GM23338 (cell line): ENCODE measurements around the gene SFMBT2. TPM values are rescaled to one million over a fixed set of nuclear protein-coding genes. Genes with fewer than 3 reads are reported as not detected.

Source experiments
- ATAC-seq: fragments of 200-7000 bp; cut with Tn5 transposase; 3 replicates; pipeline ENCODE4 v1.9.1; 2020
- DNase-seq: peaks from one replicate; pipeline ENCODE4 v3.0.0-alpha.2; 2015; ENCODE audit warnings: low spot score
- H2AFZ ChIP-seq: fragments of 200-600 bp; sonication (generic); 2 replicates; pipeline ENCODE4 v1.8.0; 2016; ENCODE audit warnings: antibody characterized with exemption, mild to moderate bottlenecking, moderate library complexity
- H3F3A ChIP-seq: fragments of 200-600 bp; sonication (generic); replicated peaks from 2 replicates; pipeline ENCODE4 v1.8.0; 2017; ENCODE audit warnings: antibody characterized with exemption, mixed run types, low read depth
- H3K27ac ChIP-seq: fragments of 200-600 bp; sonication (generic); 2 replicates; pipeline ENCODE4 v1.6.1; 2016; ENCODE audit warnings: low read depth
- H3K27me3 ChIP-seq: fragments of 200-600 bp; sonication (generic); 2 replicates; pipeline ENCODE4 v1.8.0; 2016; ENCODE audit warnings: mild to moderate bottlenecking, mixed run types, moderate library complexity; ENCODE audit not compliant: insufficient read depth
- H3K36me3 ChIP-seq: fragments of 200-600 bp; sonication (generic); 2 replicates; pipeline ENCODE4 v1.8.0; 2016; ENCODE audit warnings: mild to moderate bottlenecking; ENCODE audit not compliant: insufficient read depth
- H3K4me1 ChIP-seq: fragments of 200-600 bp; sonication (generic); 2 replicates; pipeline ENCODE4 v1.8.0; 2016; ENCODE audit warnings: mild to moderate bottlenecking, moderate library complexity; ENCODE audit not compliant: insufficient read depth
- H3K4me2 ChIP-seq: fragments of 200-600 bp; sonication (generic); 2 replicates; pipeline ENCODE4 v1.7.1; 2017; ENCODE audit warnings: mixed run types
- H3K4me3 ChIP-seq: fragments of 200-600 bp; sonication (generic); 2 replicates; pipeline ENCODE4 v1.6.1; 2016; ENCODE audit warnings: mixed run types
- H3K79me2 ChIP-seq: fragments of 200-600 bp; sonication (generic); replicated peaks from 2 replicates; pipeline ENCODE4 v1.8.0; 2017; ENCODE audit warnings: mild to moderate bottlenecking; ENCODE audit not compliant: insufficient read depth
- H3K9me2 ChIP-seq: fragments of 200-600 bp; sonication (generic); 2 replicates; pipeline ENCODE4 v1.8.0; 2017; ENCODE audit not compliant: insufficient read depth
- H4K20me1 ChIP-seq: fragments of 200-600 bp; sonication (generic); replicated peaks from 2 replicates; pipeline ENCODE4 v1.8.0; 2017; ENCODE audit warnings: mild to moderate bottlenecking; ENCODE audit not compliant: insufficient read depth
- H3K27ac Mint-ChIP-seq: 2 replicates; pipeline ENCODE4 v1.8.0; 2020; ENCODE audit warnings: inconsistent platforms, mild to moderate bottlenecking, moderate library complexity, mixed read lengths
- H3K27me3 Mint-ChIP-seq: 3 replicates; pipeline ENCODE4 v1.8.0; 2022; ENCODE audit warnings: low read depth, mild to moderate bottlenecking, moderate library complexity, mixed read lengths, inconsistent platforms; ENCODE audit not compliant: insufficient read depth, poor library complexity
- H3K36me3 Mint-ChIP-seq: 3 replicates; pipeline ENCODE4 v1.8.0; 2021; ENCODE audit warnings: low read depth, mild to moderate bottlenecking, inconsistent platforms, moderate library complexity, mixed read lengths
- H3K4me1 Mint-ChIP-seq: 3 replicates; pipeline ENCODE4 v1.8.0; 2020; ENCODE audit warnings: mild to moderate bottlenecking, inconsistent platforms, mixed read lengths
- H3K4me3 Mint-ChIP-seq: 3 replicates; pipeline ENCODE4 v1.8.0; 2021; ENCODE audit warnings: moderate library complexity, mild to moderate bottlenecking, inconsistent platforms, mixed read lengths
- H3K9me3 Mint-ChIP-seq: 3 replicates; pipeline ENCODE4 v1.8.0; 2020; ENCODE audit warnings: moderate library complexity, mild to moderate bottlenecking, inconsistent platforms, mixed read lengths
- CREB1 ChIP-seq: fragments of 250-450 bp; sonication (Bioruptor Pico); IDR thresholded peaks from 2 replicates; pipeline ENCODE4 v1.5.0; 2020; ENCODE audit warnings: low read depth, mild to moderate bottlenecking, moderate library complexity
- CTCF ChIP-seq, 2 experiments: fragments of 200-600 bp in 1 of 2; sonication (generic) in 1 of 2; conservative IDR thresholded peaks; 2 replicates each; pipeline versions ENCODE4 v1.5.1 to v1.6.1; 2016 to 2017; ENCODE audit warnings: antibody characterized with exemption in 2 of 2, low read depth in 2 of 2, mild to moderate bottlenecking in 2 of 2, moderate library complexity in 1 of 2
- ETS1 ChIP-seq: IDR thresholded peaks from 2 replicates; pipeline ENCODE4 v1.6.1; 2016; ENCODE audit warnings: antibody characterized with exemption
- EZH2 ChIP-seq: fragments of 200-600 bp; sonication (generic); IDR thresholded peaks from one replicate; pipeline ENCODE4 v1.8.0; 2017; ENCODE audit warnings: antibody characterized with exemption, mild to moderate bottlenecking, low read depth; ENCODE audit not compliant: unreplicated experiment
- EZH2phosphoT487 ChIP-seq: fragments of 200-600 bp; sonication (generic); IDR thresholded peaks from one replicate; pipeline ENCODE4 v1.8.1; 2018; ENCODE audit warnings: antibody characterized with exemption; ENCODE audit not compliant: unreplicated experiment
- JUNB ChIP-seq: IDR thresholded peaks from one replicate; pipeline ENCODE4 v1.6.1; 2016; ENCODE audit warnings: antibody characterized with exemption; ENCODE audit not compliant: unreplicated experiment
- NANOG ChIP-seq: IDR thresholded peaks from 2 replicates; pipeline ENCODE4 v1.6.1; 2016; ENCODE audit warnings: antibody characterized with exemption, borderline replicate concordance
- POLR2AphosphoS5 ChIP-seq: IDR thresholded peaks from 2 replicates; pipeline ENCODE4 v1.6.1; 2016; ENCODE audit warnings: antibody characterized with exemption, low read depth
- REST ChIP-seq: IDR thresholded peaks from one replicate; pipeline ENCODE4 v1.6.1; 2018; ENCODE audit warnings: antibody characterized with exemption; ENCODE audit not compliant: unreplicated experiment
- STAT1 ChIP-seq: IDR thresholded peaks from one replicate; pipeline ENCODE4 v1.6.1; 2016; ENCODE audit warnings: antibody characterized with exemption; ENCODE audit not compliant: unreplicated experiment
- ZNF114 ChIP-seq: fragments of 250-450 bp; sonication (Bioruptor Pico); IDR thresholded peaks from 2 replicates; pipeline ENCODE4 v1.5.0; 2020; ENCODE audit warnings: mild to moderate bottlenecking, moderate library complexity
- ZNF331 ChIP-seq: fragments of 250-450 bp; sonication (Bioruptor Pico); IDR thresholded peaks from 2 replicates; pipeline ENCODE4 v1.5.0; 2020; ENCODE audit warnings: low read depth, mild to moderate bottlenecking, moderate library complexity
- ZNF462 ChIP-seq: fragments of 250-450 bp; sonication (Bioruptor Pico); IDR thresholded peaks from 2 replicates; pipeline ENCODE4 v1.5.0; 2020; ENCODE audit warnings: mild to moderate bottlenecking, moderate library complexity
- polyA plus RNA-seq: library from polyadenylated mRNA; unstranded; fragments of >200 nt; fragmentation: Nextera tagmentation; extraction: Ambion mirVana; gene quantifications from 2 replicates; pipeline ENCODE4 v1.2.1, GENCODE V29; 2016
- total RNA-seq: library from RNA; depleted of rRNA; stranded (reverse); fragments of >200 nt; shearing (Covaris generic); gene quantifications from 2 replicates; pipeline ENCODE4 v1.2.3, GENCODE V29; 2014

SFMBT2 gene
- total and polyA plus RNA-seq, 2 experiments from 2014 or later = 2.7 to 6.7 TPM

- H3K4me3 ChIP-seq = no peak overlapping the region
- no peaks in the 10 kb centered on the region for H3K9me2 ChIP-seq
- Mint-ChIP-seq H3K27me3 (peaks cover 20% of the 10 kb centered on the region), H3K4me3 (no peak overlapping the region), H3K9me3 (no peaks in the 10 kb centered on the region), H3K36me3 (no peaks in the 10 kb centered on the region), H3K27ac (no peak overlapping the region), H3K4me1 (peaks cover 33% of the 10 kb centered on the region)
- no peaks in the 10 kb centered on the region for H3K79me2 ChIP-seq
- no peaks in the 10 kb centered on the region for H3K36me3 ChIP-seq
- DNase-seq = no peak
- no peak for TF ChIP-seq REST
- TF ChIP-seq JUNB = no peak
- no peak for TF ChIP-seq EZH2
- TF ChIP-seq ZNF114 (CRISPR knock-in tag) = no peak
- TF ChIP-seq ZNF462 (CRISPR knock-in tag) = no peak
- TF ChIP-seq ETS1 = no peak
- TF ChIP-seq ZNF331 = no peak
- TF ChIP-seq CREB1 (CRISPR knock-in tag) = no peak
- no peak for TF ChIP-seq NANOG
- no peak for TF ChIP-seq EZH2phosphoT487
- TF ChIP-seq CTCF (conservative IDR thresholded peaks at IDR 0.05; ENCODE audit: low read depth in 2 of 2) = no peak
- no peak for TF ChIP-seq STAT1
- TF ChIP-seq POLR2AphosphoS5 = no peak
- no peaks in the 10 kb centered on the region for H4K20me1 ChIP-seq
- H3K4me2 ChIP-seq = no peak overlapping the region
- H3K4me1 ChIP-seq = peaks cover 26% of the 10 kb centered on the region
- ATAC-seq = no peak
- H3K27me3 ChIP-seq = peaks cover 13% of the 10 kb centered on the region
- no peak overlapping the region for H2AFZ ChIP-seq
- H3F3A ChIP-seq = 0 out of 2 replicates have a peak, but pooled peaks cover 4% of the 10 kb centered on the region
- H3K27ac ChIP-seq = no peak overlapping the region
Observed at GRCh38 chr10:7421526-7421925, 10.7 kb upstream of the SFMBT2 start.
